HEK293T (cell line): Measurements from ENCODE around the gene SZRD1.
"Not testable (repeated sequence)": the region's sequence is repeated elsewhere in the genome, so short reads cannot be mapped to it uniquely, and the experiment has no call there.

Source experiments
- CTCF ChIA-PET: fragments of 350-600 bp; formaldehyde crosslinking; extraction: SDS; loops from one replicate; lab custom pipeline; 2021; ENCODE audit warnings: antibody characterized with exemption, inconsistent platforms; lab: Yijun Ruan, JAX
- POLR2A ChIA-PET: fragments of 350-600 bp; formaldehyde crosslinking; extraction: SDS; loops from one replicate; lab custom pipeline; 2020; ENCODE audit warnings: antibody characterized with exemption, inconsistent platforms; lab: Yijun Ruan, JAX
- DNase-seq: peaks from one replicate; pipeline ENCODE4 v3.0.0; 2012; ENCODE audit warnings: mixed read lengths; ENCODE audit errors: extremely low spot score
- ARNT ChIP-seq: fragments of 450-650 bp; IDR thresholded peaks from 2 replicates; pipeline ENCODE4 v1.6.1; 2017; ENCODE audit warnings: mild to moderate bottlenecking
- BHLHE40 ChIP-seq: fragments of 450-650 bp; IDR thresholded peaks from 2 replicates; pipeline ENCODE4 v1.6.1; 2016; ENCODE audit warnings: mild to moderate bottlenecking, moderate library complexity, borderline replicate concordance
- CTBP1 ChIP-seq: fragments of 450-650 bp; IDR thresholded peaks from 2 replicates; pipeline ENCODE4 v1.6.1; 2016; ENCODE audit warnings: borderline replicate concordance
- ELF4 ChIP-seq: fragments of 450-650 bp; IDR thresholded peaks from 2 replicates; pipeline ENCODE4 v1.6.1; 2017; ENCODE audit warnings: antibody characterized with exemption
- FOXA1 ChIP-seq: fragments of 450-650 bp; IDR thresholded peaks from 2 replicates; pipeline ENCODE4 v1.6.1; 2016; ENCODE audit warnings: mild to moderate bottlenecking
- FOXK2 ChIP-seq: fragments of 450-650 bp; IDR thresholded peaks from 2 replicates; pipeline ENCODE4 v1.6.1; 2016; ENCODE audit warnings: mild to moderate bottlenecking
- FOXM1 ChIP-seq: fragments of 450-650 bp; IDR thresholded peaks from 2 replicates; pipeline ENCODE4 v1.6.1; 2017; ENCODE audit warnings: mild to moderate bottlenecking, borderline replicate concordance
- HDGF ChIP-seq: fragments of 450-650 bp; IDR thresholded peaks from 2 replicates; pipeline ENCODE4 v1.6.1; 2017; ENCODE audit warnings: antibody characterized with exemption, borderline replicate concordance
- L3MBTL2 ChIP-seq: fragments of 450-650 bp; conservative IDR thresholded peaks from 2 replicates; pipeline ENCODE4 v1.6.1; 2016; ENCODE audit warnings: mild to moderate bottlenecking
- LEF1 ChIP-seq: fragments of 450-650 bp; IDR thresholded peaks from 2 replicates; pipeline ENCODE4 v1.6.1; 2017; ENCODE audit warnings: mild to moderate bottlenecking, borderline replicate concordance
- NFRKB ChIP-seq: fragments of 450-650 bp; IDR thresholded peaks from 2 replicates; pipeline ENCODE4 v1.6.1; 2016; ENCODE audit warnings: mild to moderate bottlenecking, moderate library complexity
- SP1 ChIP-seq: fragments of 450-650 bp; IDR thresholded peaks from 2 replicates; pipeline ENCODE4 v1.6.1; 2017
- SUZ12 ChIP-seq: fragments of 450-650 bp; IDR thresholded peaks from 2 replicates; pipeline ENCODE4 v1.6.1; 2016; ENCODE audit warnings: mild to moderate bottlenecking
- TARDBP ChIP-seq: fragments of 450-650 bp; IDR thresholded peaks from 2 replicates; pipeline ENCODE4 v1.6.1; 2016
- ZNF384 ChIP-seq: fragments of 450-650 bp; IDR thresholded peaks from 2 replicates; pipeline ENCODE4 v1.6.1; 2016
- TF ChIP-seq, protein P1 (sequence below): fragments of 450-650 bp; IDR thresholded peaks from 2 replicates; pipeline ENCODE4 v1.6.1; 2016

Gene SZRD1

GRCh38 chr1:16351456-16351993, 15.5 kb upstream of the SZRD1 start:
- ChIA-PET POLR2A (interaction anchor here (0.6 to 2.8 kb wide), 9 partner anchors 12 to 135 kb away, joined by 3 to 16 read pairs (median 3); partner anchors contain the start of gene SZRD1), CTCF (interaction anchor here (0.6 to 2.6 kb wide), 3 partner anchors 11 to 140 kb away, joined by 3 to 13 read pairs (median 3); no protein-coding TSS in a partner anchor)
- TF ChIP-seq LEF1 (no peak), ARNT (no peak), L3MBTL2 (no peak)
- TF ChIP-seq, protein P1, sequence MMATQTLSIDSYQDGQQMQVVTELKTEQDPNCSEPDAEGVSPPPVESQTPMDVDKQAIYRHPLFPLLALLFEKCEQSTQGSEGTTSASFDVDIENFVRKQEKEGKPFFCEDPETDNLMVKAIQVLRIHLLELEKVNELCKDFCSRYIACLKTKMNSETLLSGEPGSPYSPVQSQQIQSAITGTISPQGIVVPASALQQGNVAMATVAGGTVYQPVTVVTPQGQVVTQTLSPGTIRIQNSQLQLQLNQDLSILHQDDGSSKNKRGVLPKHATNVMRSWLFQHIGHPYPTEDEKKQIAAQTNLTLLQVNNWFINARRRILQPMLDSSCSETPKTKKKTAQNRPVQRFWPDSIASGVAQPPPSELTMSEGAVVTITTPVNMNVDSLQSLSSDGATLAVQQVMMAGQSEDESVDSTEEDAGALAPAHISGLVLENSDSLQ, result no peak
- no peak for DNase-seq

GRCh38 chr1:16351994-16352841, 14.8 kb upstream of the SZRD1 start, which contains the start of gene FBXO42:
TSS of gene FBXO42 (minus strand) at chr1:16352480. CDS start at chr1:16315418, 37,062 bp downstream.
- POLR2A ChIA-PET, result interaction anchor here (0.6 to 2.8 kb wide), 12 partner anchors 11 to 136 kb away, joined by 3 to 16 read pairs (median 3); partner anchors contain the start of gene SZRD1
- TF ChIP-seq ZNF384, result no peak
- TF ChIP-seq L3MBTL2, result peak; percentile 66
- CTCF ChIA-PET, result interaction anchor here (0.6 to 2.6 kb wide), 4 partner anchors 9 to 140 kb away, joined by 3 to 13 read pairs (median 3); no protein-coding TSS in a partner anchor
- peak; percentile 95 for DNase-seq

DNA sequence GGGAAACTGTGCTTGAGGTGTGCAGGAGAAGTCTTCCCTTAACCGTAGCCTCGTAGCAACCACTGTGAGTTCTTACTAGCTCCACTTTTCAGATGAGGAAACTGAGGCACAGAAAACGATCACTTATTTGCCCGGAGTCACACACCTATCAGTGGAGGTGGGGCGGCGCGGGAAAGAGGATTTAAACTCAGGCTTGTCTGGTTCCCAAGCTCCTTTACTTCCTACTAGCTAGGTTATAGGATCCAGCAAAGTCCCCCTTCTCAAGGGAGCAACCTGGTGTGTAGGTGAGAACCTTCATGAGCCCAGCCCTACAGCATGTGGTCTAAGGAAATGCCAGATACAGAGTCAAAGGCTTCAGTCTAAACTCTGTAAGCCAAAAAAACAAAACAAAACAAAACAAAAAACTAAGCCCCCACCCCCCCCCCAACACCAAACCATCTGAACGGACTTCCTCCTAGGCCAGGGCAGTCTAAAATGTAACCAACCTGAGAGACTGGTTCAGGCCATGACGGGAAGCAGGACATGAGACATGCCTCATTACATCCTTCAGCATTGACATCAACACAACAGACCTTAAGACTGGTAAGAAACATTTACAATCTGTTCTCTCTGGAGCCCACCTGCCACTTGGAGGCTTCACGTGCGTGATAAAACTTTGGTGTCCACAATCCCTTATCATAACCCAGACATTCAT, 14.1 kb upstream of the SZRD1 start:
- TF ChIP-seq CTBP1 (no peak), TARDBP (no peak), NFRKB (no peak), BHLHE40 (no peak), HDGF (no peak), SUZ12 (no peak), ELF4 (no peak), LEF1 (no peak), ARNT (no peak), FOXK2 (no peak), FOXA1 (no peak), L3MBTL2 (no peak; the same call in none of the 2 replicates), ZNF384 (no peak), SP1 (no peak), FOXM1 (no peak)
- TF ChIP-seq, protein P1, result no peak
- DNase-seq, result no peak
- ChIA-PET POLR2A (interaction anchor here (0.7 to 2.8 kb wide), 7 partner anchors 10 to 134 kb away, joined by 3 to 16 read pairs (median 4); partner anchors contain the start of gene SZRD1), CTCF (interaction anchor here (0.7 to 2.6 kb wide), 3 partner anchors 10 to 41 kb away, joined by 3 to 13 read pairs (median 3); no protein-coding TSS in a partner anchor)

GRCh38 chr1:16354619-16355018, 12.4 kb upstream of the SZRD1 start:
- ChIA-PET POLR2A (no interaction called here), CTCF (no interaction called here)
- no peak for DNase-seq
- TF ChIP-seq CTBP1 (no peak), L3MBTL2 (no peak), FOXM1 (no peak), NFRKB (no peak), FOXK2 (no peak), SP1 (no peak), ELF4 (no peak), HDGF (no peak), SUZ12 (no peak), ZNF384 (no peak)

DNA sequence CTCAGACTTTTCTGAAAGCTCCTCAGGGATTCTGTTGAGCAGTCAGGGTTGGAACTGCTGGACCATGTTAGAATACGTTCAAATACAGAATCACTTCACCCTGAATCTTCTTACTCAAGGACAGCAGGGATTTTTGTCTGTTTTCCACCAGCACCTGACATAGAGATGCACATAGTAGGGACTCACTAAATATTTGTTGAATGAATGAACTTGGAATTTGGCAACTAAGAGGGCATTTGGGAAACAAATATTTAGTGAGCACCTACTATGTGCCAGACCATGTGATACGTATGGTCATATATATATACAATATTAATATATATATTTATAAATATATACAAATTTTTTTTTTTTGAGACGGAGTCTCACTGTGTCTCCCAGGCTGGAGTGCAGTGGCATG, 10.2 kb upstream of the SZRD1 start:
- CTCF ChIA-PET, result interaction anchor here (0.7 kb wide), 1 partner anchor 116 kb away, joined by 3 read pairs; no protein-coding TSS in a partner anchor
- no peak for DNase-seq
- POLR2A ChIA-PET, result no interaction called here
- TF ChIP-seq SUZ12, result no peak
- TF ChIP-seq, protein P1, result no peak
- TF ChIP-seq BHLHE40, result no peak
- no peak for TF ChIP-seq NFRKB
- TF ChIP-seq FOXK2, result no peak
- no peak for TF ChIP-seq SP1
- TF ChIP-seq HDGF, result no peak
- no peak for TF ChIP-seq L3MBTL2
- no peak for TF ChIP-seq CTBP1
- TF ChIP-seq TARDBP, result no peak
- TF ChIP-seq FOXM1, result no peak
- TF ChIP-seq ELF4, result no peak
- no peak for TF ChIP-seq ZNF384
- no peak for TF ChIP-seq LEF1
- no peak for TF ChIP-seq ARNT
- TF ChIP-seq FOXA1, result no peak

DNA sequence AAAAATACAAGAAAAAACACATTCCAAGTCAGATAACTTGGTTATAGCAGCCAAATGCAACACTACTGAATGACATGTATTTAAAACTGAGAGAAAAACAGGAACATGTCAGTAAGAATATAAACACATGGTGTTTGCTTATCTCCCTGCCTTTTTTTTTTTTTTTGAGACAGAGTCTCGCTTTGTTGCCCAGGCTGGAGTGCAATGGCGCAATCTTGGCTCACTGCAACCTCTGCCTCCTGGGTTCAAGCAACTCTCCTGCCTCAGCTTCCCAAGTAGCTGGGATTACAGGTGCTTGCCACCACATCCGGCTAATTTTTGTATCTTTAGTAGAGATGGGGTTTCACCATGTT, 1.9 kb upstream of the SZRD1 start:
- POLR2A ChIA-PET, CTCF ChIA-PET, DNase-seq: not testable (repeated sequence)
